Transverse colon (tissue), 4 donors: ENCODE measurements around the gene ST6GALNAC5. TPM values are rescaled to one million over a fixed set of nuclear protein-coding genes. Genes with fewer than 3 reads are reported as not detected.

Experiments used
- DNase-seq: peaks from one replicate; pipeline ENCODE4 v3.0.0-alpha.2; 2019
- H3K27ac ChIP-seq, 4 donors: fragments of 200-600 bp; sonication (generic); 2 replicates each; pipeline ENCODE4 v1.5.1; 2016 to 2018; ENCODE audit warnings: inconsistent platforms in 4 of 4
- H3K27me3 ChIP-seq: fragments of 200-600 bp; sonication (generic); 2 replicates; pipeline ENCODE4 v1.5.1; 2017; ENCODE audit warnings: inconsistent platforms
- H3K36me3 ChIP-seq, 4 donors: fragments of 200-600 bp; sonication (generic); 2 replicates each; pipeline ENCODE4 v1.5.1; 2017 to 2019; ENCODE audit warnings: inconsistent platforms in 4 of 4
- H3K4me1 ChIP-seq, 4 donors: fragments of 200-600 bp; sonication (generic); 2 replicates each; pipeline ENCODE4 v1.5.1; 2017 to 2020; ENCODE audit warnings: inconsistent platforms in 4 of 4
- H3K4me3 ChIP-seq, 4 donors: fragments of 200-600 bp; sonication (generic); 1 replicate in 1 of 4; 2 replicates in 3 of 4; pipeline versions ENCODE4 v1.5.1 to v1.6.1; 2017 to 2019; ENCODE audit warnings: inconsistent platforms in 4 of 4
- H3K9me3 ChIP-seq, 2 donors: fragments of 200-600 bp; sonication (generic); 2 replicates each; pipeline ENCODE4 v1.5.1; 2017 to 2019; ENCODE audit warnings: inconsistent platforms in 2 of 2
- EP300 ChIP-seq: sonication (generic); formaldehyde crosslinking; IDR thresholded peaks from one replicate; pipeline ENCODE4 v1.6.1; 2017; ENCODE audit warnings: antibody characterized with exemption, low read depth
- POLR2A ChIP-seq: fragments of 450-650 bp; IDR thresholded peaks from one replicate; pipeline ENCODE4 v1.6.1; 2016; ENCODE audit warnings: antibody characterized with exemption, mild to moderate bottlenecking, moderate library complexity
- POLR2AphosphoS5 ChIP-seq, 3 donors: sonication (generic); formaldehyde crosslinking; IDR thresholded peaks; one replicate each; pipeline ENCODE4 v1.6.1; 2016; ENCODE audit warnings: antibody characterized with exemption in 3 of 3
- WGBS, 2 donors: methylation state at CpG; one replicate each; pipeline ENCODE4 v1.1.5; 2018; ENCODE audit warnings: low coverage in 1 of 2; 5-methylcytosine and 5-hydroxymethylcytosine counted together
- in situ Hi-C, 4 donors: fragments of 200-750 bp; cut with MboI; loops; one replicate each; pipeline versions ENCODE4 v1.15.0 to v1.15.1; 2017; ENCODE audit warnings: low sequenced_read_pairs in 3 of 4, low pct_ligation_motif_present in 1 of 4, low pct_unique_long_range_greater_than_20kb in 1 of 4
- intact Hi-C: fragments of 100-400 bp; cut with DNase I; formaldehyde crosslinking; loops from one replicate; pipeline ENCODE4 v1.15.1; 2023; ENCODE audit warnings: low total_unique reads
- total RNA-seq, 4 donors: library from RNA; depleted of rRNA; stranded (reverse); fragments of >200 nt; gene quantifications; one replicate each; pipeline ENCODE4 v1.1.0, GENCODE V29; 2016
- TF ChIP-seq, protein P1 (sequence below), 5 experiments: fragments of 200-600 bp in 3 of 5; fragments of 450-650 bp in 2 of 5; sonication (generic) in 3 of 5; IDR thresholded peaks; 1 replicate in 2 of 5; 2 replicates in 3 of 5; pipeline ENCODE4 v1.5.1; 2016 to 2017; ENCODE audit warnings: antibody characterized with exemption in 5 of 5, inconsistent platforms in 3 of 5, mild to moderate bottlenecking in 2 of 5, moderate library complexity in 1 of 5

Gene ST6GALNAC5
- total RNA-seq, 4 donors from 2014 or later = 0.80 to 12.3 (median 1.9) TPM

DNA sequence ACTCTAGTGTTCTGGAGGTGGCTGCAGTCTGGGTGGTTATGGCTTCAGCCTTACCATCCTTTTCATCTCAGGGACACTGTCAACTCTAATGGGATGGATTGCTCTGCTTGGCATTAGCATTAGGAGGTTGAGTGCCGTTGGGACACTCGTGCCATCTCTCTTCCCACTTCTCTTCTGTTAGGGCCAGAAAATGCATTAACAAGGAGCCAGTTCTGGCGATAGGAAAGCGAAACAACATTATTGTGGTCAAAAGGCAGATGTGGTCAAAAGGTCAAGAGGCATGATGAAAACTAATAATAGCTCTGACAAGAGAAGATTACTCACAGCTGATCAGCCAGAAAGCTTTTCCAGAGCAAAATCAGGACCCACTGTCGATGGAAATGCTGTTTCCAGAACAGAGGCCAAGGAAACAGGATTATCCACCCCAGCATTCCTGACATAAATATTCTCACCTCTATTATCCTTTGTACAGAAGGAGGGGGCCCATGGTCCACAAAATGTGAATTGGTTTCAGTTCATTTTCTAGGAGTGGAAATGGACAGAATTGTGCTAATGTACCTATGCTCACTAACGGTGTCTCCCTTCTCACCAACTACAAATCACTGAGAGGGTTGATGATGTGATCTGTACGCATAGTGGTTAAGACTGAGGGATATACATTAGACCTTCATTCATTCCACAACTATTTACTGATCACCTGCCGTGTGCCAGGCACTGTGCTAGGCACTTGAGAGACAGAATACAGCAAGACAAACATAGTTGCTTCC lies 72.0 kb downstream of the ST6GALNAC5 start:
- Histone ChIP-seq H3K27me3 (no peaks in the 10 kb centered on the region), H3K9me3 (no peaks in the 10 kb centered on the region), H3K36me3 (no peaks in the 10 kb centered on the region), H3K4me3 (no peak overlapping the region), H3K4me1 (no peaks in the 10 kb centered on the region), H3K27ac (no peak overlapping the region)
- TF ChIP-seq POLR2AphosphoS5 (IDR thresholded peaks at IDR 0.05) (no peak), EP300 (no peak), POLR2A (no peak)
- TF ChIP-seq, protein P1, sequence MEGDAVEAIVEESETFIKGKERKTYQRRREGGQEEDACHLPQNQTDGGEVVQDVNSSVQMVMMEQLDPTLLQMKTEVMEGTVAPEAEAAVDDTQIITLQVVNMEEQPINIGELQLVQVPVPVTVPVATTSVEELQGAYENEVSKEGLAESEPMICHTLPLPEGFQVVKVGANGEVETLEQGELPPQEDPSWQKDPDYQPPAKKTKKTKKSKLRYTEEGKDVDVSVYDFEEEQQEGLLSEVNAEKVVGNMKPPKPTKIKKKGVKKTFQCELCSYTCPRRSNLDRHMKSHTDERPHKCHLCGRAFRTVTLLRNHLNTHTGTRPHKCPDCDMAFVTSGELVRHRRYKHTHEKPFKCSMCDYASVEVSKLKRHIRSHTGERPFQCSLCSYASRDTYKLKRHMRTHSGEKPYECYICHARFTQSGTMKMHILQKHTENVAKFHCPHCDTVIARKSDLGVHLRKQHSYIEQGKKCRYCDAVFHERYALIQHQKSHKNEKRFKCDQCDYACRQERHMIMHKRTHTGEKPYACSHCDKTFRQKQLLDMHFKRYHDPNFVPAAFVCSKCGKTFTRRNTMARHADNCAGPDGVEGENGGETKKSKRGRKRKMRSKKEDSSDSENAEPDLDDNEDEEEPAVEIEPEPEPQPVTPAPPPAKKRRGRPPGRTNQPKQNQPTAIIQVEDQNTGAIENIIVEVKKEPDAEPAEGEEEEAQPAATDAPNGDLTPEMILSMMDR (IDR thresholded peaks at IDR 0.05) = no peak
- in situ Hi-C loops (no loop called here), intact Hi-C loops (no loop called here)
- DNase-seq = no peak
- WGBS, 2 donors = 59 to 63% methylated on average over 5 to 8 of the region's 8 CpGs

DNA sequence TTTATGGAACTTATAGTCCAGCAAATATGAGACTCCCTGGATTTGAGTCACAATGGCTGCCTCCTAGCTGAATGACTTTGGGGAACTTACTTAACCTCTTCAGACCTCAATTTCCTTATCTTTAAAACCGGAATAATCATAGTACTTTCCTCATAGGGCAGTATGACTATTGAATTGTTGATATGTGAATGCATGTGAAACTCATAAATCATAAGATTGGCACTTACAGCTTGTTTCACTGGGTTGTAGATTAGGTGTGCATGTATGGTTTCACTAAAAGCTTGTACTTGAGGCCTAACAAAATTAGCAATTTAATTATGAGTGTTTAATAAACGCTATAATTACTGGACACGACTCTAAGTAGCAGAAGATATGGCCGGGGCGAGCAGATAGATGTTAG lies 72.5 kb downstream of the ST6GALNAC5 start:
- TF ChIP-seq EP300 = no peak
- no peak for TF ChIP-seq POLR2A
- no peak for TF ChIP-seq POLR2AphosphoS5 (IDR thresholded peaks at IDR 0.05)
- TF ChIP-seq, protein P1 (IDR thresholded peaks at IDR 0.05) = no peak
- intact Hi-C loops = no loop called here

DNA sequence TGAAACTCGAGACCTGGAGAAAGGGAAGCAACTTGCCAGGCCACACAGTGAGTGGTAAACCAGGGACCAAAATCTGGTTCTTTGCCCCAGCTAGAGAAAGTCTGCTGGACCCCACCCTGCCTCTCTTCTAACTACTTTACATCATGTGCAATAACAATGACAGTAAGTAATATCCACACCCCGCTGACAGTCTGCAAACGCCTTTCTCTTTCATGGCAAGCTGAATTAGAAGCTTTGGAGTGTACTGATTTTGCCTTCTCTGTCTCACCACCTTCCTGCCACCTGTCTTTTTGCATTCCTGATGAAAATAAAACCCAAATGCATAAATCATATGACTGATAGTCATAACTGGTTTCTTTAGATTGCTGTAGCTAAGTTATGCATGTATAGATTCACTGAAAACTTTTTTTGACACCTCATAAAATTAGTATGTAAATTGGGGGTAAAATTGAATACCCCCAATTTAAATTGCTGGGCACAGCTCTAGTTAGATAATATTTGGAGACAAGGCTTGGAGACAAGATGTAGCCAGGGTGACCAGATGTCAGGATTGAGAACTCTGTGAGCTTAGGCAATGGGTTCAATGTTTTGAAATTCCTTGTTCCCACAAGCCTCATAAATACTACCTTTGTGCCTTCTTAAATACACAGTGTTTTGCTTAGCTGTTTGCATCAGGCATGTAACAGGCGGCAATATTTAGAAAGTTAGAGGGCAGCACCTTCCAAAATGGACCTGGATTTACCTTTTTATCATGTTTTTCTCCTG lies 73.5 kb downstream of the ST6GALNAC5 start:
- H3K4me1 ChIP-seq = no peaks in the 10 kb centered on the region
- in situ Hi-C loops = no loop called here
- H3K27ac ChIP-seq = no peak overlapping the region
- DNase-seq = no peak
- no peaks in the 10 kb centered on the region for H3K9me3 ChIP-seq
- WGBS, 2 donors = 71 to 79% methylated on average over 4 of the region's 4 CpGs
- no peak overlapping the region for H3K4me3 ChIP-seq
- TF ChIP-seq POLR2A (no peak), POLR2AphosphoS5 (IDR thresholded peaks at IDR 0.05) (no peak), EP300 (no peak)
- TF ChIP-seq, protein P1 (IDR thresholded peaks at IDR 0.05) = no peak
- no peaks in the 10 kb centered on the region for H3K36me3 ChIP-seq
- intact Hi-C loops = no loop called here
- H3K27me3 ChIP-seq = no peaks in the 10 kb centered on the region

More for the DNA sequence above, 72.5 kb downstream of the ST6GALNAC5 start:
- DNase-seq = no peak
- H3K27ac ChIP-seq = no peak overlapping the region
- 72 to 78% methylated on average over 4 to 5 of the region's 5 CpGs for WGBS, 2 donors
- H3K9me3 ChIP-seq = no peaks in the 10 kb centered on the region
- in situ Hi-C loops = no loop called here
- no peaks in the 10 kb centered on the region for H3K36me3 ChIP-seq
- no peaks in the 10 kb centered on the region for H3K27me3 ChIP-seq
- no peaks in the 10 kb centered on the region for H3K4me1 ChIP-seq
- no peak overlapping the region for H3K4me3 ChIP-seq

DNA sequence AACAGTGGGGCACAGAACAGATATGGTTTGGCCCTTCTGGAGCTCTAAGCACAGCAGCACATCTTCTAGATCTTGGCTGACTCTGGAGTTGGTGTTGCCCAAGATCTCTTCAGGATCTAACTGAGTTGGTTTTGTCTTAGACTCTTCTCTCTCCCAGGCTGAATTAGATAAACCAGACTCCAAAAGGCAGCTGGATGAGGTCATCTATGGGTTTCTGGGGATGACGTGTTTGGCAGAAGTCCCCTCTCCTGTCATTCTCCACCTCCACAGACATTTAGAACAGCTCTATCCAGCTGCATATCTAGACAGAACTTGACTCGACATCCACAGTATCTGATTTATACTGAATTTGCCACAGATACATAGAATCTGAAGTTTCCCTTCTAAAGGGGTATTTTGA lies 75.3 kb downstream of the ST6GALNAC5 start:
- Histone ChIP-seq H3K27ac (no peak overlapping the region), H3K36me3 (no peaks in the 10 kb centered on the region), H3K4me3 (no peak overlapping the region), H3K9me3 (no peaks in the 10 kb centered on the region), H3K27me3 (no peaks in the 10 kb centered on the region), H3K4me1 (no peaks in the 10 kb centered on the region)
- intact Hi-C loops = no loop called here
- DNase-seq = no peak
- TF ChIP-seq, protein P1 (IDR thresholded peaks at IDR 0.05) = no peak
- TF ChIP-seq POLR2A (no peak), POLR2AphosphoS5 (IDR thresholded peaks at IDR 0.05) (no peak), EP300 (no peak)
- 50 to 75% methylated on average over 1 to 2 of the region's 2 CpGs for WGBS, 2 donors
- in situ Hi-C loops = no loop called here
